ENCODE measurements around the gene SIL1.
A peak's percentile ranks its signal among the peaks of the same experiment; 100 is the strongest.
"Not testable (repeated sequence)": the region's sequence is repeated elsewhere in the genome, so short reads cannot be mapped to it uniquely, and the experiment has no call there.

SIL1 gene

DNA sequence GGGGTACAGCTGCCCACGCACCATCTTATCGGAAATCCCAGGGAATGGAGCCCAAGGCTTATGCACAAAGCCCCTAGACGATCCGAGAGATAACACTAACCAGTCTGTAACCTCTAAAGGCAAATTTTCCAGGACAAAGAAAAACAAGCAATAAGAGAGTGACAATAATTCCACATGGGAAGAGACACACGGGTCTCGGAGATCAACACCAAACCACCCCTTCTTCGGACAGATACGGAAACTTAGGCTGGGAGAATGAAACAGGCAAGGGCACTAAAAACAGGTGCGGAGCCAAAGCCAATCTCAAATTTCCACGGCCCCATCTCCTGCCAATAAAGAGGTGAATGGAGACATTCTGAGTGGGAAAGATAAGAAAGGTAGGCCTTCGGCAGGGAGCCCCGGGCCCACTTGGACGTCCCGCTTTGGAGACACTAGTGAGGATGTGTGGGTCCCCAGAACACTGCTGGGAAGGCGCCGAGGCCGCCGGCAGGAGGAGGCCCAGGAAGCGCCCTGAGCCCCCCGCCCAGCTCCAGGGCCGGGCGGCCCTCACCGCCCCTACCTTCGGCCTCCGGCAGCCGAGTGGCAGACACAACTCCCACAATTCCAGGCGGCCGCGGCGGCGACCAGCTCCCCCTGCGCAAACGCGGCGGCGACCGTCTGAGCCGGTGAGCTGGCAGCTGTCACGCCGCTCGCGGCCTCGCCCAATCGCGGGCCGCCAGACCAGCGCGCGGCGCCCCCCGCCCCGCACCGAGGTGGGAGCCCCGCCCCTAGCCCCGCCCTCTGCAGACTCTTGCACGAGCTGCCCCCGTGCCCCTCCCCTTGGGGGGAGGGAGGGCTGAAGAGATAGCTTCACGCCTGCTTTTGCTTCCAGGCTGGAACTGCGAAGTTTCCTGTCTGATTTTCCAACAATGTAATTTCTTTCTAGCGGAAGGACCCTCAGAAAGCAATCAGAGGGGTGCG lies at the start of gene SIL1:
TSS of gene SIL1 (minus strand) at position 659 of the 960 bp plus-strand sequence. CDS start 70,525 bp downstream, outside the sequence.
- DNase-seq, result peak; percentile 97

DNA sequence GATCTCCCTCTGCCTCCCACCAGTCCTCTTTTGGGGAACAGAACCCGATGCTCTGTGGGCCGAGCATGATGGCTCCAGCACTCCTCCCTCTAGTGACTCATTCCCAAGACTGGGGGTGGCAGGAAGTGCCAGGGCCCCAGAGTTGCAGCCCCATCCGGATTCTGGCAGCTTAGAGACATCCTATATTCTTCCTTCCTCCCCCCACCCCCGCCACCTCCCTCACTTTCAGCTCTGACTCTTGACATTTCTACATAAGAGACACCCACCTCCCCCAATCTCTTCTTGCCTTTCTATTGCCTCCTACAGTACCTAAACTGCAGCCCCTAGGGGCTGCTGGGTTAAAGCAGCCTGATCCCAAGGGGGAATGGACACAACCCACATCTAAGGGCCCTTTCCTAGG lies 48.2 kb upstream of the SIL1 start:
- peak; percentile 39 for DNase-seq

GRCh38 chr5:139245637-139246339 lies 47.6 kb upstream of the SIL1 start:
- DNase-seq, result no peak

DNA sequence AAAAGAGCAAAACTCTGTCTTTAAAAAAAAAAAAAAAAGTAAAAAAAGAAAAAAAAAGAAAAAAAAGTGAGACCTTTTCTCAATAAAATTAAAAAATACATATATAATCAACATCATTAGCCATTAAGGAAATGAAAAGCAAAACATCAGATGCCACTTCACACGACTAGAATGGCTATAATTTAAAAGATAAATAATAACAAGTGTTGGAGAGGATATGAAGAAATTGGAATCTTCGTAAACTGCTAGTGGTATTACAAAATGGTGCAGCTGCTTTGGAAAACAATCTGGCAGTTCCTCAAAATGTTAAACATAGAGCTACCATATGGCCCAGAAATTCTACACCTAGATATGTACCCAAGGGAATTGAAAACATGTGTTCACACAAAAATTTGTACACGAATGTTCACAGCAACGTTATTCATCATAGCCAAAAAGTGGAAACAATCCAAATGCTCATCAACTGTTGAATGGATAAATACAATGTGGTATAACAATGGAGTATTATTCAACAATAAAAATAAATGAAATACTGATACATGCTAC lies 45.3 kb upstream of the SIL1 start:
- DNase-seq, result no peak

- DNase-seq, result no peak
Measured at GRCh38 chr5:139241139-139241538, 43.0 kb upstream of the SIL1 start.

- DNase-seq, result no peak
Measured at GRCh38 chr5:139236479-139236878, 38.3 kb upstream of the SIL1 start.

DNA sequence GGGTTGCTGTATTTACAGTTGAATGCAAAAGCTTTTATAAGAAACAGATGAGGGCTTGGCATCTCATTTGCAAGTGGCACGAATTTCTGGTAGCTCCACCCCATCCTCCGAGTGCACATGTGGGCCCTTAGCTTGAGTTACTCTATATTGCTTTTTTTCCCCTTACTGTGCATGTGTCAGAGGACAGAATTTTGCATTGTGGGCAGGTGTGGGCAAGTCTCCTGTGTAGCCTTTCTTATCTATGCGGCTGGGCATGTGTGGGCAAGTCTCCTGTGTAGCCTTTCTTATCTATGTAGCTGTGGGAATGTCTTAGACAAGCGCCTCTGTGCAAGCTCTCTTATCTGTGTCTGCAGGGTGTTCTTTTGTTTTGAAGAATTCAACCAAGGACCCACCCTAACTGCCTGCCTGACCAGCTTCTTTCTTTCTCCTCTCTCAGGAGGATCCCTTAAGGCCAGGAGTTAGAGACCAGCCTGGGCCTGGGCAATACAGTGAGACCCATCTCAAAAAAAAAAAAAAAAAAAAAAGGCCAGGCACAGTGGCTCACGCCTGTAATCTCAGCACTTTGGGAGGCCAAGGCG lies 34.1 kb upstream of the SIL1 start:
- DNase-seq, result no peak

GRCh38 chr5:139228201-139228803 lies 30.1 kb upstream of the SIL1 start:
- no peak for DNase-seq

GRCh38 chr5:139226131-139226530 lies 28.0 kb upstream of the SIL1 start:
- no peak for DNase-seq

GRCh38 chr5:139223481-139223880 lies 25.3 kb upstream of the SIL1 start:
- DNase-seq, result no peak

- DNase-seq, result no peak
Measured at GRCh38 chr5:139222346-139222745, 24.2 kb upstream of the SIL1 start.

DNA sequence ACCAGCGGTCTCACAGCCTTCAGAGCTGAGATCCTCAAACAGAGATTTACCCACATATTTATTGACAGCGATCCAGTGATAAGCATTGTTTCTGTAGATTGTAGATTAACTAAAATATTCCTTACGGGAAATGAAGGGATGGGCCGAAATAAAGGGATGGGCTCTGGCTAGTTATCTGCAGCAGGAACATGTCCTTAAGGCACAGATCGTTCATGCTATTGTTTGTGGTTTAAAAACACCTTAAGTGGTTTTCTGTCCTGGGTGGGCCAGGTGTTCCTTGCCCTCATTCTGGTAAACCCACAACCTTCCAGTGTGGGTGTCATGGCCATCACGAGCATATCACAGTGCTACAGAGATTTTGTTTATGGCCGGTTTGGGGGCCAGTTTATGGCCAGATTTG lies 19.9 kb upstream of the SIL1 start:
- DNase-seq, result not testable (repeated sequence)

DNA sequence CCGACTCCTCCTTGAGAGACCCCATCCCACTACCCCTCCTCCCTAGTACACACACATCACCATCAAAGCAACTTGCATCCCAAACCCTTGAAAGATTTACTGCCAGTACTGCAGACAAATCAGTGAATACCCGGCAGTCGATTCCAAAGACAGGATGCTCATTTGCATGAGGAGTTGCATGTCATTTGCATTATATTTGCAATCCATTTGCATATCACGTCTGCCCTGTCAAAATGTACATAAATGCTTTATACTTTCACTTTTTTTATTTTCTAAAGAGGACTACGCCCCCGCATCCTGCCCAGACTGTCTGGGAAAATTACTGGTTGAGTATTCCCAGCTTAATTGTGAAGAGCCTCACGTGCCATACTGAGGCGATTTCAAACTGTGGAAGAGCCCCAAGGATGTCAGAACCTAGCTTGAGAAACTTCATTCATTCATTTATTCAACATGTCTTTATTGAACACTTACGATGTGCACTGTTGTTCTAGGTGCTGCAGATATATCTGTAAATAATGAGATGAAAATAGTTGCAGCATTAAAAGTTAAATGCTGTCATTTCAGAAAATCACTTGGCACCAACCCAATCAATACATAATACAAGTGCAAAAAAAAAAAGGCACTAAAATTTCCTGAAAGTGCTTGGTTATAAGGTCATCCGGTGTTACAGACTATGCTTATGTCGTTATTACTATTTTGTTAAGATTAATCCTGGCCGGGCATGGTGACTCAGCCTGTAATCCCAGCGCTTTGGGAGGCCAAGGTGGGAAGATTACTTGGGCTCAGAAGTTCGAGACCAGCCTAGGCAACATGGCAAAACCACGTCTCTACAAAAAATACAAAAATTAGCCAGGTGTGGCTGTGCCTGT lies 17.2 kb upstream of the SIL1 start:
- DNase-seq, result no peak

GRCh38 chr5:139214646-139215045 lies 16.5 kb upstream of the SIL1 start:
- DNase-seq, result no peak

GRCh38 chr5:139212906-139213305 lies 14.7 kb upstream of the SIL1 start:
- no peak for DNase-seq

DNA sequence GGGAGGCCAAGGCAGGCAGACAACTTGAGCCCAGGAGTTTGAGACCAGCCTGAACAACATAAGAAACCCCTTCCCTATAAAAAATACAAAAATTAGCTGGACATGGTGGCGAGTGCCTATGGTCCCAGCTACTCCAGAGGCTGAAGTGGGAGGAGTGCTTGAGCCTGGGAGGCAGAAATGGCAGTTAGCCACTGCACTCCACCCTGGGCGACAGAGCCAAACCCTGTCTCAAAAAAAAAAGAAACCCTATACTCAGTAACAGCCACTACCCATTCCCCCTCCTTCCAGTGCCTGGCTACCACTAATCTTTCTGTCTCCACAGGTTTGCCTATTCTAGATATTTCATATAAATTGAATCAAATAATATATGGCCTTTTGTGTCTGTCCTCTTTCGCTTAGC lies 14.3 kb upstream of the SIL1 start:
- no peak for DNase-seq

GRCh38 chr5:139210585-139210984 lies 12.4 kb upstream of the SIL1 start:
- DNase-seq, result no peak

DNA sequence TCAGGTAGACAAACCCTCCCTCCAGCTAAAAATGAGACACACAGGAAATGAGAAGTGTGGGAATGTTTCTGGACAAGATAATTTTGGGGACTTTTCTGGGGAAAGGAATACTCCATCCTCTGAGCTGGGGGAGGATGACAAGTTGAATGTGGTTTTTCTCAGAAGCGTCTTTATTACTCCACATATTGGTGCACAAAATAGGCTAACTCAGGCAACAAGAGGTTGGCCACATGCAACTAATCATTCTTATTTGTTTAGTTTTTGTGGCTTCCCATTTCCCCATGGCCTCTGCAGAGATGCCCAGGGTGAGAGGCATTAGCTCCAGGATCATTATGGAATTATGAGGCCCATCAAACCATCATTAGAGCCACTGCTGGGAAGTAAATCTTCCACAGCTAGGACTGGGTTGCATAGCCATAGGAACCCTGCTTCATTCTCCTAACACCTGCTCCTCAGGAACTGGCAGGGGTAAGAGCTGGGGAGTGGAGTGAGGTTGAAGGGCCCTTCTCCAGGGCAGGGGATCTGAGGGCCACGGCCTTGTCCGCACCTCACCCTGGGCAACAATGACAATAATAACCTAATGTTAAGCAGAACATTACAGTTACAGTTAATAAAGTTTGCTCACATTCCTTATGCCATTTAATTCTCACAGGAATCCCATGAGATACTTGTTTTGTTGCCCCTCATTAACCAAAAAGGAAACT lies 9.3 kb upstream of the SIL1 start:
- no peak for DNase-seq

- DNase-seq, result no peak
Measured at GRCh38 chr5:139205586-139205985, 7.4 kb upstream of the SIL1 start.

DNA sequence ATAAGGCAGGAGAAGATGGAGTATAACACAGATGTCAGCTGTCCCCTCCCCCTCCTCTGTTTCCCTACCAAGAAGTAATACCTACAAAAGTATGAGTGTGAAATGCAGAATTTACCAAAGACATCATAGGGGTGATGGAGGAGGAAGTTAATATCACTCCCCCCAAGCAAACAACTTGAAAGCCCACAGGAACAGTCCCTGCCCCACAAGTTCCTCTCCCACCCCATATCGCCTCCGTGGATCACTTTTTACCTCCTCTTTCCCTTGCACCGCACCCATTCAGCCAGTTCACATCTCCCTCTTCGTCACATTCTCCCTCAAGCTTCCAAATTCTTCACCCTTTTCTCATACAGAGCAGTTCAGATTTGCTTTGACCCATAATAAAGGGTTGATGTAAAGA lies 7.0 kb upstream of the SIL1 start:
- no peak for DNase-seq

DNA sequence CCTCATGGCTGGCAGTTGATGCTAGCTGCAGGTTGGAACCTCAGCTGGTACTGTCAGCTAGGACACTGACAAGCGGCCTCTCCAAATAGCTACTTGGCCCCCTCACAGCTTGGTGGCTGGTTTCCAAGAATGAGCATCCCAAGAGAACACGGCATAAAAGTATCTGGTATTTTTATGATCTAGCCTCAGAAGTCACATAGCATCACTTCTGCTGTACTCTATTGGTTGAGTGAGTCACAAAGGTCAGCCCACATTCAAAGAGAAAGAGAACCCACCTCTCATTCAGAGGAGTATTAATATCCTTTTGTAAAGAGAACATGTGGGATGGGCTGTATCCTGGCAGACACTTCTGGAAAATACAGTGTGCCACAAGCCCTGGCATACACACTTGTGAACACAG lies 6.0 kb upstream of the SIL1 start:
- DNase-seq, result no peak

All from CD4-positive, alpha-beta T cell treated with Interferon gamma for 1 hour (primary cell).